ENCODE measurements around the gene DNAH7. TPM values are rescaled to one million over a fixed set of nuclear protein-coding genes. Genes with fewer than 3 reads are reported as not detected.

Gene DNAH7
- total RNA-seq, 1 donor from 2014 or later: 2.6 TPM

GRCh38 chr2:195985741-195986140 lies 82.9 kb downstream of the DNAH7 start:
- no peaks in the 10 kb centered on the region for H3K9me3 Mint-ChIP-seq (ENCODE audit: unreplicated experiment)
- H3K4me3 Mint-ChIP-seq (ENCODE audit: unreplicated experiment): no peak overlapping the region
- no peak for DNase-seq (ENCODE audit: low spot score)
- no peak for TF ChIP-seq CTCF (IDR thresholded peaks at IDR 0.05; ENCODE audit: unreplicated experiment)
- peaks cover 4% of the 10 kb centered on the region for H3K4me1 Mint-ChIP-seq (ENCODE audit: unreplicated experiment)
- no peak overlapping the region for H3K27ac Mint-ChIP-seq (ENCODE audit: unreplicated experiment)
- peaks cover 1% of the 10 kb centered on the region for H3K27me3 Mint-ChIP-seq (ENCODE audit: unreplicated experiment)
- H3K36me3 Mint-ChIP-seq (ENCODE audit: low read depth, unreplicated experiment): no peaks in the 10 kb centered on the region

GRCh38 chr2:195984923-195985726 lies 83.5 kb downstream of the DNAH7 start:
- Mint-ChIP-seq H3K27me3 (ENCODE audit: unreplicated experiment) (peaks cover 1% of the 10 kb centered on the region), H3K4me3 (ENCODE audit: unreplicated experiment) (no peak overlapping the region), H3K4me1 (ENCODE audit: unreplicated experiment) (peaks cover 4% of the 10 kb centered on the region), H3K36me3 (ENCODE audit: low read depth, unreplicated experiment) (no peaks in the 10 kb centered on the region), H3K9me3 (ENCODE audit: unreplicated experiment) (no peaks in the 10 kb centered on the region), H3K27ac (ENCODE audit: unreplicated experiment) (no peak overlapping the region)
- DNase-seq (ENCODE audit: low spot score): no peak
- no peak for TF ChIP-seq CTCF (IDR thresholded peaks at IDR 0.05; ENCODE audit: unreplicated experiment)

- DNase-seq (ENCODE audit: low spot score): no peak
- no peaks in the 10 kb centered on the region for H3K4me1 Mint-ChIP-seq (ENCODE audit: unreplicated experiment)
- no peak overlapping the region for H3K27ac Mint-ChIP-seq (ENCODE audit: unreplicated experiment)
- no peak overlapping the region for H3K4me3 Mint-ChIP-seq (ENCODE audit: unreplicated experiment)
- no peak for TF ChIP-seq CTCF (IDR thresholded peaks at IDR 0.05; ENCODE audit: unreplicated experiment)
- peaks cover 3% of the 10 kb centered on the region for H3K27me3 Mint-ChIP-seq (ENCODE audit: unreplicated experiment)
- no peaks in the 10 kb centered on the region for H3K36me3 Mint-ChIP-seq (ENCODE audit: low read depth, unreplicated experiment)
- no peaks in the 10 kb centered on the region for H3K9me3 Mint-ChIP-seq (ENCODE audit: unreplicated experiment)
These were observed 101.3 kb downstream of the DNAH7 start for GRCh38 chr2:195967336-195967735.

GRCh38 chr2:195961873-195962272 lies 106.8 kb downstream of the DNAH7 start:
- no peak for TF ChIP-seq CTCF (IDR thresholded peaks at IDR 0.05; ENCODE audit: unreplicated experiment)
- no peaks in the 10 kb centered on the region for H3K27me3 Mint-ChIP-seq (ENCODE audit: unreplicated experiment)
- no peak overlapping the region for H3K4me3 Mint-ChIP-seq (ENCODE audit: unreplicated experiment)
- no peak for DNase-seq (ENCODE audit: low spot score)
- H3K9me3 Mint-ChIP-seq (ENCODE audit: unreplicated experiment): no peaks in the 10 kb centered on the region
- no peaks in the 10 kb centered on the region for H3K36me3 Mint-ChIP-seq (ENCODE audit: low read depth, unreplicated experiment)
- no peak overlapping the region for H3K27ac Mint-ChIP-seq (ENCODE audit: unreplicated experiment)
- H3K4me1 Mint-ChIP-seq (ENCODE audit: unreplicated experiment): no peaks in the 10 kb centered on the region

- Mint-ChIP-seq H3K4me3 (ENCODE audit: unreplicated experiment) (no peak overlapping the region), H3K9me3 (ENCODE audit: unreplicated experiment) (no peaks in the 10 kb centered on the region), H3K4me1 (ENCODE audit: unreplicated experiment) (no peaks in the 10 kb centered on the region), H3K27ac (ENCODE audit: unreplicated experiment) (no peak overlapping the region), H3K36me3 (ENCODE audit: low read depth, unreplicated experiment) (no peaks in the 10 kb centered on the region), H3K27me3 (ENCODE audit: unreplicated experiment) (no peaks in the 10 kb centered on the region)
- TF ChIP-seq CTCF (IDR thresholded peaks at IDR 0.05; ENCODE audit: unreplicated experiment): no peak
- DNase-seq (ENCODE audit: low spot score): no peak
These were observed 109.3 kb downstream of the DNAH7 start for GRCh38 chr2:195959341-195959740.
